BJ (cell line): ENCODE measurements around the gene COA1. TPM values are rescaled to one million over a fixed set of nuclear protein-coding genes. Genes with fewer than 3 reads are reported as not detected.
A peak's percentile ranks its signal among the peaks of the same experiment; 100 is the strongest.
"Not testable (repeated sequence)": the region's sequence is repeated elsewhere in the genome, so short reads cannot be mapped to it uniquely, and the experiment has no call there.

ENCODE experiments used
- CTCF ChIA-PET: fragments of 350-600 bp; formaldehyde crosslinking; extraction: SDS; loops from one replicate; lab custom pipeline; 2021; ENCODE audit warnings: antibody characterized with exemption, inconsistent platforms; lab: Yijun Ruan, JAX
- POLR2A ChIA-PET: fragments of 300-600 bp; sonication (Branson Sonifier 250); formaldehyde crosslinking; extraction: SDS; loops from one replicate; lab custom pipeline; 2021; ENCODE audit warnings: antibody characterized with exemption; lab: Charles Lee
- DNase-seq: peaks from one replicate; pipeline ENCODE4 v3.0.0-alpha.2; 2011; ENCODE audit warnings: low read depth
- H3K27me3 ChIP-seq: 2 replicates; pipeline ENCODE4 v1.6.0; 2011; ENCODE audit warnings: low read length; ENCODE audit not compliant: control insufficient read depth, insufficient read depth
- H3K36me3 ChIP-seq: 2 replicates; pipeline ENCODE4 v1.5.1; 2011; ENCODE audit warnings: low read length; ENCODE audit not compliant: control insufficient read depth, insufficient read depth
- H3K4me3 ChIP-seq: 2 replicates; pipeline ENCODE4 v1.5.1; 2011; ENCODE audit warnings: low read depth, mild to moderate bottlenecking, control low read depth, low read length
- CTCF ChIP-seq: IDR thresholded peaks from 2 replicates; pipeline ENCODE4 v1.5.1; 2011; ENCODE audit warnings: low read depth, mild to moderate bottlenecking, control low read depth, inconsistent platforms, low read length, moderate library complexity; ENCODE audit not compliant: insufficient read depth
- polyA plus RNA-seq: library from polyadenylated mRNA; depleted of rRNA; stranded (reverse); fragments of >200 nt; gene quantifications from 2 replicates; pipeline ENCODE4 v1.2.3, GENCODE V29; 2011

Gene COA1
- polyA plus RNA-seq, 1 experiment: 20.2 TPM

- TF ChIP-seq CTCF: no peak
- Histone ChIP-seq H3K36me3 (no peaks in the 10 kb centered on the region), H3K27me3 (peaks cover 4% of the 10 kb centered on the region; the same call in 1 of the 2 replicates), H3K4me3 (no peak overlapping the region)
- DNase-seq: no peak
- POLR2A ChIA-PET: interaction anchor here (0.7 kb wide), 1 partner anchor 486 kb away, joined by 8 read pairs; no protein-coding TSS in a partner anchor
- CTCF ChIA-PET: interaction anchor here (1.2 to 2.2 kb wide), 3 partner anchors 103 to 153 kb away, joined by 3 to 9 read pairs (median 7); partner anchors contain the start of gene STK17A
Measured at GRCh38 chr7:43735403-43735801, 6.1 kb upstream of the COA1 start.

- POLR2A ChIA-PET, H3K27me3 ChIP-seq: not testable (repeated sequence)
- CTCF ChIA-PET: interaction anchor here (1.2 to 2.2 kb wide), 4 partner anchors 10 to 152 kb away, joined by 3 to 9 read pairs (median 6); partner anchors contain the start of gene STK17A
Measured at GRCh38 chr7:43734575-43735332, 5.4 kb upstream of the COA1 start.

GRCh38 chr7:43731494-43731893, 2.2 kb upstream of the COA1 start:
- H3K27me3 ChIP-seq, H3K36me3 ChIP-seq, DNase-seq, H3K4me3 ChIP-seq, POLR2A ChIA-PET: not testable (repeated sequence)
- CTCF ChIA-PET: interaction anchor here (5.3 kb wide), 1 partner anchor 108 kb away, joined by 35 read pairs; no protein-coding TSS in a partner anchor

More at GRCh38 chr7:43734575-43735332, 5.4 kb upstream of the COA1 start:
- DNase-seq, H3K4me3 ChIP-seq, H3K36me3 ChIP-seq: not testable (repeated sequence)

- TF ChIP-seq CTCF: no peak
- POLR2A ChIA-PET: no interaction called here
- H3K27me3 ChIP-seq: no peaks in the 10 kb centered on the region
- CTCF ChIA-PET: interaction anchor here (1.3 to 5.3 kb wide), 5 partner anchors 9 to 147 kb away, joined by 4 to 35 read pairs (median 6); partner anchors contain the start of gene STK17A
- DNase-seq: no peak
- no peaks in the 10 kb centered on the region for H3K36me3 ChIP-seq
- peak overlapping the region; percentile 92 for H3K4me3 ChIP-seq
Measured at GRCh38 chr7:43729924-43730248, 563 bp upstream of the COA1 start.

- no peak for DNase-seq
- ChIA-PET CTCF (interaction anchor here (1.7 to 5.3 kb wide), 2 partner anchors 112 to 145 kb away, joined by 7 to 35 read pairs; partner anchors contain the start of gene STK17A), POLR2A (no interaction called here)
- no peak for TF ChIP-seq CTCF
- no peak overlapping the region for H3K4me3 ChIP-seq
- H3K36me3 ChIP-seq: no peaks in the 10 kb centered on the region
- no peaks in the 10 kb centered on the region for H3K27me3 ChIP-seq
Measured at GRCh38 chr7:43727494-43727893, 1.8 kb downstream of the COA1 start.

GRCh38 chr7:43727003-43727402, 2.3 kb downstream of the COA1 start:
- CTCF ChIA-PET: interaction anchor here (1.7 to 5.3 kb wide), 2 partner anchors 112 to 145 kb away, joined by 7 to 35 read pairs; partner anchors contain the start of gene STK17A
- POLR2A ChIA-PET: no interaction called here
- no peak overlapping the region for H3K4me3 ChIP-seq
- H3K36me3 ChIP-seq: no peaks in the 10 kb centered on the region
- no peaks in the 10 kb centered on the region for H3K27me3 ChIP-seq
- no peak for TF ChIP-seq CTCF
- no peak for DNase-seq
